ENCODE results near the gene MVB12B. TPM values are rescaled to one million over a fixed set of nuclear protein-coding genes. Genes with fewer than 3 reads are reported as not detected.

Gene MVB12B
- total RNA-seq, 1 experiment from 2014 or later: 5.7 TPM

GRCh38 chr9:126431077-126431742 lies 104.6 kb downstream of the MVB12B start:
- ATAC-seq: no peak
- no peak overlapping the region for H3K4me3 Mint-ChIP-seq
- no peak overlapping the region for H3K27ac Mint-ChIP-seq
- peaks cover 8% of the 10 kb centered on the region for H3K4me1 Mint-ChIP-seq
- H3K27me3 Mint-ChIP-seq (ENCODE audit: low read depth): no peaks in the 10 kb centered on the region
- no peaks in the 10 kb centered on the region for H3K36me3 Mint-ChIP-seq
- ChIA-PET CTCF (interaction anchor here (1.9 kb wide), 1 partner anchor 60 kb away, joined by 7 read pairs; no protein-coding TSS in a partner anchor), POLR2A (interaction anchor here (0.6 kb wide), 1 partner anchor 11 kb away, joined by 4 read pairs; no protein-coding TSS in a partner anchor)
- TF ChIP-seq CTCF (IDR thresholded peaks at IDR 0.05) (no peak), JAZF1 (CRISPR knock-in tag; IDR thresholded peaks at IDR 0.05) (no peak), ZNF263 (CRISPR knock-in tag; IDR thresholded peaks at IDR 0.05; ENCODE audit: low read depth) (no peak), RORB (CRISPR knock-in tag; IDR thresholded peaks at IDR 0.05) (no peak), E2F1 (CRISPR knock-in tag; IDR thresholded peaks at IDR 0.05) (no peak), CREM (CRISPR knock-in tag; IDR thresholded peaks at IDR 0.05) (no peak), ZNF121 (CRISPR knock-in tag; IDR thresholded peaks at IDR 0.05) (no peak), RELA (CRISPR knock-in tag; IDR thresholded peaks at IDR 0.05; ENCODE audit: borderline replicate concordance) (no peak), AFF4 (CRISPR knock-in tag; IDR thresholded peaks at IDR 0.05; ENCODE audit: borderline replicate concordance) (no peak), TCF7 (CRISPR knock-in tag; IDR thresholded peaks at IDR 0.05; ENCODE audit: low read depth) (no peak), FOXJ3 (CRISPR knock-in tag; IDR thresholded peaks at IDR 0.05; ENCODE audit: borderline replicate concordance) (no peak), EMX1 (CRISPR knock-in tag; IDR thresholded peaks at IDR 0.05) (no peak), USF2 (CRISPR knock-in tag; IDR thresholded peaks at IDR 0.05) (no peak), OVOL2 (CRISPR knock-in tag; IDR thresholded peaks at IDR 0.05; ENCODE audit: borderline replicate concordance) (no peak), SP1 (CRISPR knock-in tag; conservative IDR thresholded peaks at IDR 0.05) (no peak), ZNF671 (CRISPR knock-in tag; IDR thresholded peaks at IDR 0.05) (no peak)
- no peak for DNase-seq (ENCODE audit: low spot score)
- no peaks in the 10 kb centered on the region for H3K9me3 Mint-ChIP-seq

GRCh38 chr9:126432659-126433058 lies 106.0 kb downstream of the MVB12B start:
- ChIA-PET POLR2A (no interaction called here), CTCF (interaction anchor here (0.6 to 1.8 kb wide), 2 partner anchors 34 to 66 kb away, joined by 3 to 4 read pairs; no protein-coding TSS in a partner anchor)
- DNase-seq (ENCODE audit: low spot score): no peak
- H3K9me3 Mint-ChIP-seq: no peaks in the 10 kb centered on the region
- TF ChIP-seq ZNF416 (CRISPR knock-in tag; IDR thresholded peaks at IDR 0.05): no peak
- no peak overlapping the region for H3K27ac Mint-ChIP-seq
- no peaks in the 10 kb centered on the region for H3K36me3 Mint-ChIP-seq
- H3K4me3 Mint-ChIP-seq: no peak overlapping the region
- ATAC-seq: no peak
- H3K27me3 Mint-ChIP-seq (ENCODE audit: low read depth): no peaks in the 10 kb centered on the region
- H3K4me1 Mint-ChIP-seq: peaks cover 8% of the 10 kb centered on the region

Data from WTC11 (cell line).